ENCODE measurements around the gene VWA3B. TPM values are rescaled to one million over a fixed set of nuclear protein-coding genes. Genes with fewer than 3 reads are reported as not detected.

The VWA3B gene
- total and polyA plus RNA-seq, 2 donors (not counting 3 experiments of a cell fraction or from before 2014, with no cell fraction given) = not detected

DNA sequence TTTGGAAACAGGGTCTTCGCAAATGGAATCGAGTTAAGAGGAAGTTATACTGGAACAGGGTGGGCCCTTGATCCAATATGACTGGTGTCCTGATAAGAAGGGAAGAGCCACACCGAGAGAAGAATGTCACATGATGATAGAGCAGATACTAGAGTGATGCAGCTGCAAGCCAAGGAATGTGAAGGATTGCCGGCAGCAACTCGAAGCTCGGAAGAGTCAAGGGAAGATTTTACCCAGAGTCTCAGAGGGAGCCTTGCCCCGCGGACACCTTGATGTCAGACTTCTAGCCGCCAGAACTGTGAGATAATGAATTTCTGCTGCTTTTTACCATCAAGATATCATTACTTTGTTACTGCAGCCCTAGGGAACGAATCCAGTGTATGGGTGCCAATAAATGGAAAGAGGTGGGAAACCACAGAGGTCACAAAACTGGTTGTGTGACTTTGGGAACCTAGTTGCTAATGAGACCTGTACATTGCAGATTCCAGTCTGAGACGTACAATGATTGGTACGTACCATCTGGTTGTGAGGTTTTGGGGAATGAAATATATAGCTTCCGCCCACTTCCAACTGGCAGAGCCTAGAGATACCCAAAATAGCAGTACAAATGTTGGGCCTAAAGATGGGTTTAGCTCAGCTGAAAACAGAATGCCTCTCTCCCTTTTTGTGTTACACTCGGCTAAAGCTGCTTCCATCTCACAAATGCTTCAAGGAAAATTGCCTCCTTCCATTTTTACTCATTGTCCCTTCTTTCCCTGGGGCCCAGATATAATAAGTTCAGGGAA lies 28.6 kb upstream of the VWA3B start:
- no peak for FAIRE-seq
- intact Hi-C loops (cut with micrococcal nuclease) (no loop called here), dilution Hi-C loops (cut with MboI; ENCODE audit: extremely low pct_ligation_motif_present, low sequenced_read_pairs) (no loop called here)
- Histone ChIP-seq H3K4me1 (ENCODE audit: control insufficient read depth, extremely low read depth, insufficient read depth, low read length) (no peaks in the 10 kb centered on the region), H4K20me1 (replicated peaks; ENCODE audit: control insufficient read depth, extremely low read depth, insufficient read depth, low read length) (no peaks in the 10 kb centered on the region), H3K27me3 (ENCODE audit: control insufficient read depth in 2 of 2, insufficient read depth in 2 of 2, low read length in 2 of 2) (no peaks in the 10 kb centered on the region), H3K9ac (replicated peaks; ENCODE audit: extremely low read depth, insufficient read depth, low read length) (no peak overlapping the region), H3K36me3 (ENCODE audit: control insufficient read depth in 2 of 2, extremely low read depth in 1 of 2, insufficient read depth in 2 of 2, low read length in 2 of 2) (no peaks in the 10 kb centered on the region), H3K4me3 (replicated peaks in 1 of 3; ENCODE audit: insufficient read depth in 1 of 3, low read depth in 1 of 3, low read length in 3 of 3) (no peak overlapping the region), H3K27ac (ENCODE audit: insufficient read depth, low read depth, low read length) (no peak overlapping the region), H3K9me3 (replicated peaks; ENCODE audit: control insufficient read depth, insufficient read depth, low read length) (no peaks in the 10 kb centered on the region), H2AFZ (ENCODE audit: low read depth, low read length) (no peak overlapping the region), H3K9me1 (replicated peaks; ENCODE audit: control insufficient read depth, extremely low read depth, insufficient read depth, low read length) (no peaks in the 10 kb centered on the region), H3K4me2 (ENCODE audit: insufficient read depth, low read length) (no peak overlapping the region), H3K79me2 (ENCODE audit: control insufficient read depth, insufficient read depth, low read length) (no peaks in the 10 kb centered on the region)
- ChIA-PET POLR2A (no interaction called here), CTCF (interaction anchor here (1.4 kb wide), 1 partner anchor 349 kb away, joined by 3 read pairs; no protein-coding TSS in a partner anchor)
- no peak for DNase-seq (ENCODE audit: low read depth, low spot score)
- BruUV-seq (replicated peaks) = no TSS peak
- TF ChIP-seq GATA2 (IDR thresholded peaks at IDR 0.05; ENCODE audit: insufficient read depth, insufficient read length, low read depth, low read length) (no peak), JUN (IDR thresholded peaks at IDR 0.05; ENCODE audit: borderline replicate concordance, insufficient read depth, insufficient read length, low read depth) (no peak), FOS (IDR thresholded peaks at IDR 0.05; ENCODE audit: borderline replicate concordance, insufficient read depth, low read length) (no peak), MYC (IDR thresholded peaks at IDR 0.05; ENCODE audit: low read depth, low read length) (no peak), EZH2 (IDR thresholded peaks at IDR 0.05; ENCODE audit: borderline replicate concordance, low read depth, low read length, severe bottlenecking) (no peak), POLR2AphosphoS5 (IDR thresholded peaks at IDR 0.05; ENCODE audit: insufficient read depth, low read depth, low read length) (no peak), POLR2A (IDR thresholded peaks at IDR 0.05; ENCODE audit: low read depth, low read length) (no peak)
- TF ChIP-seq, protein P1, sequence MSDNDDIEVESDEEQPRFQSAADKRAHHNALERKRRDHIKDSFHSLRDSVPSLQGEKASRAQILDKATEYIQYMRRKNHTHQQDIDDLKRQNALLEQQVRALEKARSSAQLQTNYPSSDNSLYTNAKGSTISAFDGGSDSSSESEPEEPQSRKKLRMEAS (IDR thresholded peaks at IDR 0.05; ENCODE audit: insufficient read depth, insufficient read length) = no peak
- TF ChIP-seq, protein P2, sequence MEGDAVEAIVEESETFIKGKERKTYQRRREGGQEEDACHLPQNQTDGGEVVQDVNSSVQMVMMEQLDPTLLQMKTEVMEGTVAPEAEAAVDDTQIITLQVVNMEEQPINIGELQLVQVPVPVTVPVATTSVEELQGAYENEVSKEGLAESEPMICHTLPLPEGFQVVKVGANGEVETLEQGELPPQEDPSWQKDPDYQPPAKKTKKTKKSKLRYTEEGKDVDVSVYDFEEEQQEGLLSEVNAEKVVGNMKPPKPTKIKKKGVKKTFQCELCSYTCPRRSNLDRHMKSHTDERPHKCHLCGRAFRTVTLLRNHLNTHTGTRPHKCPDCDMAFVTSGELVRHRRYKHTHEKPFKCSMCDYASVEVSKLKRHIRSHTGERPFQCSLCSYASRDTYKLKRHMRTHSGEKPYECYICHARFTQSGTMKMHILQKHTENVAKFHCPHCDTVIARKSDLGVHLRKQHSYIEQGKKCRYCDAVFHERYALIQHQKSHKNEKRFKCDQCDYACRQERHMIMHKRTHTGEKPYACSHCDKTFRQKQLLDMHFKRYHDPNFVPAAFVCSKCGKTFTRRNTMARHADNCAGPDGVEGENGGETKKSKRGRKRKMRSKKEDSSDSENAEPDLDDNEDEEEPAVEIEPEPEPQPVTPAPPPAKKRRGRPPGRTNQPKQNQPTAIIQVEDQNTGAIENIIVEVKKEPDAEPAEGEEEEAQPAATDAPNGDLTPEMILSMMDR (IDR thresholded peaks at IDR 0.05; ENCODE audit: extremely low read depth in 1 of 2, insufficient read depth in 1 of 2, low read depth in 1 of 2, low read length in 2 of 2) = no peak

All from endothelial cell of umbilical vein (primary cell).